DND-41 (cell line): ENCODE results near the gene AHSP.
"Not testable (repeated sequence)": the region's sequence is repeated elsewhere in the genome, so short reads cannot be mapped to it uniquely, and the experiment has no call there.

Experiments
- ATAC-seq: fragments of 200-7000 bp; cut with Tn5 transposase; 3 replicates; pipeline ENCODE4 v1.9.1; 2021; ENCODE audit warnings: low read depth; ENCODE audit not compliant: insufficient read depth
- DNase-seq: peaks from one replicate; pipeline ENCODE4 v3.0.0-alpha.2; 2020
- H2AFZ ChIP-seq: 2 replicates; pipeline ENCODE4 v1.6.0; 2012; ENCODE audit warnings: low read depth, low read length
- H3K27ac ChIP-seq: 2 replicates; pipeline ENCODE4 v1.5.1; 2012; ENCODE audit warnings: low read length, inconsistent platforms
- H3K27me3 ChIP-seq: fragments of 200-600 bp; sonication (generic); 2 replicates; pipeline ENCODE4 v1.6.0; 2012; ENCODE audit warnings: low read length, mild to moderate bottlenecking, inconsistent platforms; ENCODE audit not compliant: insufficient read depth, poor library complexity
- H3K36me3 ChIP-seq: 2 replicates; pipeline ENCODE4 v1.5.1; 2012; ENCODE audit warnings: low read length, inconsistent platforms; ENCODE audit not compliant: insufficient read depth
- H3K4me1 ChIP-seq: 2 replicates; pipeline ENCODE4 v1.5.1; 2012; ENCODE audit warnings: mild to moderate bottlenecking, low read length; ENCODE audit not compliant: insufficient read depth
- H3K4me2 ChIP-seq: 2 replicates; pipeline ENCODE4 v1.6.0; 2012; ENCODE audit warnings: mild to moderate bottlenecking, moderate library complexity, low read length, inconsistent platforms; ENCODE audit not compliant: insufficient read depth
- H3K4me3 ChIP-seq, 2 experiments: fragments of 200-600 bp in 1 of 2; shearing (Covaris generic) in 1 of 2; 2 replicates each; pipeline ENCODE4 v1.5.1; 2012 to 2016; ENCODE audit warnings: inconsistent platforms in 2 of 2, low read length in 2 of 2, mild to moderate bottlenecking in 2 of 2, low read depth in 1 of 2, moderate library complexity in 1 of 2
- H3K79me2 ChIP-seq: 2 replicates; pipeline ENCODE4 v1.6.0; 2012; ENCODE audit warnings: low read length, inconsistent platforms; ENCODE audit not compliant: insufficient read depth
- H3K9ac ChIP-seq: 2 replicates; pipeline ENCODE4 v1.6.0; 2012; ENCODE audit warnings: low read depth, mild to moderate bottlenecking, inconsistent platforms, low read length, moderate library complexity
- H3K9me3 ChIP-seq: 2 replicates; pipeline ENCODE4 v1.5.1; 2012; ENCODE audit warnings: low read length, moderate library complexity, mild to moderate bottlenecking, inconsistent platforms; ENCODE audit not compliant: insufficient read depth, severe bottlenecking
- H4K20me1 ChIP-seq: 2 replicates; pipeline ENCODE4 v1.6.0; 2012; ENCODE audit warnings: low read length; ENCODE audit not compliant: insufficient read depth
- EZH2 ChIP-seq: IDR thresholded peaks from 3 replicates; pipeline ENCODE4 v1.6.1; 2012; ENCODE audit warnings: borderline replicate concordance, low read depth, mild to moderate bottlenecking, moderate library complexity, low read length, inconsistent platforms; ENCODE audit not compliant: severe bottlenecking
- TF ChIP-seq, protein P1 (sequence below): IDR thresholded peaks from 2 replicates; pipeline ENCODE4 v1.5.1; 2012; ENCODE audit warnings: borderline replicate concordance, low read length, moderate library complexity, mild to moderate bottlenecking; ENCODE audit not compliant: poor library complexity, severe bottlenecking; ENCODE audit errors: extremely low read depth

AHSP gene

GRCh38 chr16:31501226-31501965 is 26.3 kb upstream of the AHSP start:
- no peak overlapping the region for H3K27ac ChIP-seq
- no peak overlapping the region for H3K4me3 ChIP-seq
- no peak overlapping the region for H3K4me2 ChIP-seq
- peaks cover 8% of the 10 kb centered on the region for H3K4me1 ChIP-seq
- H3K9ac ChIP-seq = no peak overlapping the region
- H3K79me2 ChIP-seq = peaks cover 5% of the 10 kb centered on the region; the same call in 1 of the 2 replicates
- ATAC-seq (no peak), DNase-seq (no peak)
- TF ChIP-seq EZH2 = no peak
- TF ChIP-seq, protein P1, sequence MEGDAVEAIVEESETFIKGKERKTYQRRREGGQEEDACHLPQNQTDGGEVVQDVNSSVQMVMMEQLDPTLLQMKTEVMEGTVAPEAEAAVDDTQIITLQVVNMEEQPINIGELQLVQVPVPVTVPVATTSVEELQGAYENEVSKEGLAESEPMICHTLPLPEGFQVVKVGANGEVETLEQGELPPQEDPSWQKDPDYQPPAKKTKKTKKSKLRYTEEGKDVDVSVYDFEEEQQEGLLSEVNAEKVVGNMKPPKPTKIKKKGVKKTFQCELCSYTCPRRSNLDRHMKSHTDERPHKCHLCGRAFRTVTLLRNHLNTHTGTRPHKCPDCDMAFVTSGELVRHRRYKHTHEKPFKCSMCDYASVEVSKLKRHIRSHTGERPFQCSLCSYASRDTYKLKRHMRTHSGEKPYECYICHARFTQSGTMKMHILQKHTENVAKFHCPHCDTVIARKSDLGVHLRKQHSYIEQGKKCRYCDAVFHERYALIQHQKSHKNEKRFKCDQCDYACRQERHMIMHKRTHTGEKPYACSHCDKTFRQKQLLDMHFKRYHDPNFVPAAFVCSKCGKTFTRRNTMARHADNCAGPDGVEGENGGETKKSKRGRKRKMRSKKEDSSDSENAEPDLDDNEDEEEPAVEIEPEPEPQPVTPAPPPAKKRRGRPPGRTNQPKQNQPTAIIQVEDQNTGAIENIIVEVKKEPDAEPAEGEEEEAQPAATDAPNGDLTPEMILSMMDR = no peak
- peaks cover 55% of the 10 kb centered on the region for H3K36me3 ChIP-seq
- no peaks in the 10 kb centered on the region for H3K27me3 ChIP-seq
- H3K9me3 ChIP-seq = no peaks in the 10 kb centered on the region
- H2AFZ ChIP-seq = no peak overlapping the region
- no peaks in the 10 kb centered on the region for H4K20me1 ChIP-seq

- ATAC-seq = no peak
- Histone ChIP-seq H3K27ac (no peak overlapping the region), H3K36me3 (peaks cover 55% of the 10 kb centered on the region), H3K79me2 (peaks cover 9% of the 10 kb centered on the region), H3K27me3 (no peaks in the 10 kb centered on the region), H3K4me2 (no peak overlapping the region), H3K9me3 (no peaks in the 10 kb centered on the region), H2AFZ (no peak overlapping the region), H4K20me1 (no peaks in the 10 kb centered on the region), H3K4me3 (no peak overlapping the region), H3K4me1 (peaks cover 13% of the 10 kb centered on the region), H3K9ac (no peak overlapping the region)
- TF ChIP-seq, protein P1 = no peak
- TF ChIP-seq EZH2 = no peak
- DNase-seq = no peak
Observed at GRCh38 chr16:31501966-31502348, 25.7 kb upstream of the AHSP start.

- H4K20me1 ChIP-seq = no peaks in the 10 kb centered on the region
- H3K36me3 ChIP-seq = peaks cover 48% of the 10 kb centered on the region
- H3K4me1 ChIP-seq = peaks cover 21% of the 10 kb centered on the region
- no peak for TF ChIP-seq EZH2
- TF ChIP-seq, protein P1 = no peak
- no peaks in the 10 kb centered on the region for H3K9me3 ChIP-seq
- DNase-seq (no peak), ATAC-seq (no peak)
- H2AFZ ChIP-seq = no peak overlapping the region
- H3K27ac ChIP-seq = no peak overlapping the region
- peaks cover 20% of the 10 kb centered on the region for H3K79me2 ChIP-seq
- no peak overlapping the region for H3K9ac ChIP-seq
- H3K27me3 ChIP-seq = no peaks in the 10 kb centered on the region
- no peak overlapping the region for H3K4me3 ChIP-seq
- H3K4me2 ChIP-seq = no peak overlapping the region
Observed at GRCh38 chr16:31502981-31503380, 24.7 kb upstream of the AHSP start.

DNA sequence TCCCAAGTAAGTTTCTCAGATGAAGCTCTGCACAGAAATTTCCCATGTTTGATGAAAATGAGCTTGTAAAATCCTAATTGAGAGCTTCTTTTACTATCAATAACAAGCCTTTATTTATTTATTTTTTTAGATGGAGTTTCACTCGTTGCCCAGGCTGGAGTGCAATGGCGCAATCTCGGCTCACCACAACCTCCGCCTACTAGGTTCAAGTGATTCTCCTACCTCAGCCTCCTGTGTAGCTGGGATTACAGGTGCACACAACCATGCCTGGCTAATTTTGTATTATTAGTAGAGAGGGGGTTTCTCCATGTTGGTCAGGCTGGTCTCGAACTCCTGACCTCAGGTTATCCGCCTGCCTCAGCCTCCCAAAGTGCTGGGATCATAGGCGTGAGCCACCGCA is 24.1 kb upstream of the AHSP start:
- ATAC-seq, DNase-seq, H3K27me3 ChIP-seq, H3K4me2 ChIP-seq, H3K4me3 ChIP-seq, H3K9me3 ChIP-seq, H2AFZ ChIP-seq, H3K27ac ChIP-seq, H4K20me1 ChIP-seq, H3K9ac ChIP-seq: not testable (repeated sequence)
- peaks cover 25% of the 10 kb centered on the region for H3K79me2 ChIP-seq
- peaks cover 43% of the 10 kb centered on the region for H3K36me3 ChIP-seq
- H3K4me1 ChIP-seq = peaks cover 21% of the 10 kb centered on the region
